ENCODE data around the gene PTH1R. TPM values are rescaled to one million over a fixed set of nuclear protein-coding genes. Genes with fewer than 3 reads are reported as not detected.
A peak's percentile ranks its signal among the peaks of the same experiment; 100 is the strongest.

Gene PTH1R
- total and polyA plus RNA-seq, 10 of the 15 experiments (the other 5 are each of a cell fraction or from before 2014, with no cell fraction given), result not detected

DNA sequence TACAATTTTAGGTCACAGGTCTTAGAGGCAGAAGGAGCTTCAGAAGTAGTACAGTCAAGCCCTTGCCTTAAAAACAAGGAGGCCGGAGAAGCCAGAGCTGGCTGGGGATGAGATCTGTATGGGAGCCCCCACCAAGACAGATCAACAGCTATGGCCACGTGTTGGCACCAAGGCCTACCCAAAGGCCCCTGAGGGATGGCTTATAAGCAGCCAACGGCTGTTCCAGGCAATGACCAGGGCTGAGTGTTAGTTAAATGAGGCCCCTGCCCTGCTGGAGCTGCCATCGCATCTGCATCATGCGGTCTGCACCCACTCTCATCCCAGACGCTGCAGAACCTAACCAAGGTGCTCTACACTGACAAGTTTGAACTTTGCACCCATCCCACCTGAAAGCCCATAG, 55.7 kb downstream of the PTH1R start:
- RAD21 ChIA-PET (ENCODE audit: unreplicated experiment), result interaction anchor here (0.6 to 5.3 kb wide), 16 partner anchors 9 to 64 kb away, joined by 3 to 48 read pairs (median 4); partner anchors contain the start of gene CCDC12
- Histone ChIP-seq H3K36me3 (ENCODE audit: control insufficient read depth in 2 of 2, insufficient read depth in 2 of 2, low read length in 1 of 2) (peaks cover 27 to 51% of the 10 kb centered on the region in 2 experiments), H3K27me3 (replicated peaks in 1 of 2; ENCODE audit: control insufficient read depth in 2 of 2, insufficient read depth in 2 of 2, low read length in 1 of 2) (no peaks in the 10 kb centered on the region), H3K27ac (ENCODE audit: control insufficient read depth, insufficient read depth) (peak overlapping the region; percentile 94), H3K4me3 (no peak overlapping the region), H3K9ac (ENCODE audit: control insufficient read depth, insufficient read depth, low read length) (no peak overlapping the region), H4K20me1 (ENCODE audit: control insufficient read depth, insufficient read depth) (no peaks in the 10 kb centered on the region), H3K9me3 (replicated peaks; ENCODE audit: control insufficient read depth, insufficient read depth, low read length) (peaks cover 14% of the 10 kb centered on the region), H2AFZ (ENCODE audit: control insufficient read depth, low read depth, low read length) (no peak overlapping the region), H3K4me1 (ENCODE audit: control insufficient read depth, insufficient read depth, low read length) (peaks cover 54% of the 10 kb centered on the region), H3K4me2 (ENCODE audit: control insufficient read depth, insufficient read depth) (peak overlapping the region; percentile 53; the same call in 1 of the 2 replicates), H3K79me2 (ENCODE audit: control insufficient read depth, insufficient read depth, low read length) (peaks cover 68% of the 10 kb centered on the region)
- CTCF ChIA-PET, result interaction anchor here (0.7 to 7.2 kb wide), 16 partner anchors 8 to 87 kb away, joined by 3 to 27 read pairs (median 3); no protein-coding TSS in a partner anchor
- DNase-seq (ENCODE audit: low read depth, low spot score), result no peak
- no peak for ATAC-seq
- POLR2A ChIA-PET, result interaction anchor here (0.9 to 12.6 kb wide), 8 partner anchors 9 to 47 kb away, joined by 3 to 163 read pairs (median 4); partner anchors contain the start of gene NBEAL2
- no TSS peak for BruUV-seq (replicated peaks)
- TF ChIP-seq LARP7 (IDR thresholded peaks at IDR 0.05), result no peak
- 0 out of 2 replicates have a peak, but pooled peaks have one; percentile 31 for TF ChIP-seq ZNF687 (IDR thresholded peaks at IDR 0.05)
- in situ Hi-C loops (cut with MboI), result no loop called here
- no peak for FAIRE-seq
- intact Hi-C loops (cut with micrococcal nuclease; ENCODE audit: unreplicated experiment), result no loop called here
- 18% methylated on average over 6 of the region's 6 CpGs for WGBS (ENCODE audit: insufficient coverage, insufficient replicate concordance, low lambda C conversion rate, missing lambda C conversion rate)
- SMC1A ChIA-PET (ENCODE audit: uncharacterized antibody, unreplicated experiment), result interaction anchor here (0.7 to 17.5 kb wide), 11 partner anchors 8 to 371 kb away, joined by 3 to 298 read pairs (median 5); partner anchors contain the start of genes CCDC12 and NBEAL2

Measured in GM12878 (cell line).